ENCODE data around the gene SMG7. TPM values are rescaled to one million over a fixed set of nuclear protein-coding genes. Genes with fewer than 3 reads are reported as not detected.
A peak's percentile ranks its signal among the peaks of the same experiment; 100 is the strongest.

Gene SMG7
- polyA plus RNA-seq, 1 donor from 2014 or later = 19.1 TPM

GRCh38 chr1:183443466-183443865, 28.8 kb upstream of the SMG7 start:
- no peaks in the 10 kb centered on the region for H3K9me2 ChIP-seq (ENCODE audit: insufficient read depth, low read length)
- no peak for TF ChIP-seq TAF1 (IDR thresholded peaks at IDR 0.05; ENCODE audit: low read depth)
- no peak for TF ChIP-seq EZH2 (IDR thresholded peaks at IDR 0.05; ENCODE audit: borderline replicate concordance, insufficient read depth, low read length, poor library complexity, severe bottlenecking)
- TF ChIP-seq RAD21 (conservative IDR thresholded peaks at IDR 0.05) = no peak
- TF ChIP-seq EP300 (conservative IDR thresholded peaks at IDR 0.05; ENCODE audit: poor library complexity, severe bottlenecking) = no peak
- TF ChIP-seq SMC3 (conservative IDR thresholded peaks at IDR 0.05; ENCODE audit: poor library complexity) = no peak
- TF ChIP-seq MXI1 (conservative IDR thresholded peaks at IDR 0.05; ENCODE audit: poor library complexity, severe bottlenecking) = no peak
- TF ChIP-seq POLR2AphosphoS5 (IDR thresholded peaks at IDR 0.05) = no peak
- TF ChIP-seq REST (IDR thresholded peaks at IDR 0.05; ENCODE audit: borderline replicate concordance) = no peak
- TF ChIP-seq CTCF (IDR thresholded peaks at IDR 0.05; ENCODE audit: poor library complexity, severe bottlenecking) = no peak
- H3K79me2 ChIP-seq (replicated peaks; ENCODE audit: insufficient read depth, low read length) = no peaks in the 10 kb centered on the region
- H3K36me3 ChIP-seq (ENCODE audit: insufficient read depth, low read length) = no peaks in the 10 kb centered on the region
- no peaks in the 10 kb centered on the region for H4K20me1 ChIP-seq (ENCODE audit: insufficient read depth)
- peak overlapping the region; percentile 63 for H3K4me2 ChIP-seq (ENCODE audit: low read length)
- peak overlapping the region; percentile 17 for H3K4me3 ChIP-seq (ENCODE audit: low read length)
- H3K9me3 ChIP-seq (ENCODE audit: low read length) = peaks cover 5% of the 10 kb centered on the region
- peak overlapping the region; percentile 22 for H2AFZ ChIP-seq (ENCODE audit: low read depth, low read length)
- peak overlapping the region; percentile 86 for H3K27ac ChIP-seq (ENCODE audit: low read length)
- H3K9ac ChIP-seq (ENCODE audit: low read length) = peak overlapping the region; percentile 52
- no peaks in the 10 kb centered on the region for H3K27me3 ChIP-seq (ENCODE audit: insufficient read depth, low read depth, low read length)
- no peaks in the 10 kb centered on the region for H3F3A ChIP-seq (ENCODE audit: insufficient read depth, low read length, poor library complexity, severe bottlenecking)

GRCh38 chr1:183444243-183444642, 28.1 kb upstream of the SMG7 start:
- H3K9ac ChIP-seq (ENCODE audit: low read length) = no peak overlapping the region
- no peak overlapping the region for H2AFZ ChIP-seq (ENCODE audit: low read depth, low read length)
- H3K4me3 ChIP-seq (ENCODE audit: low read length) = no peak overlapping the region
- no peaks in the 10 kb centered on the region for H3K27me3 ChIP-seq (ENCODE audit: insufficient read depth, low read depth, low read length)
- H3K4me2 ChIP-seq (ENCODE audit: low read length) = no peak overlapping the region
- no peaks in the 10 kb centered on the region for H3K9me3 ChIP-seq (ENCODE audit: low read length)
- no peaks in the 10 kb centered on the region for H3F3A ChIP-seq (ENCODE audit: insufficient read depth, low read length, poor library complexity, severe bottlenecking)
- H3K27ac ChIP-seq (ENCODE audit: low read length) = peak overlapping the region; percentile 86
- no peaks in the 10 kb centered on the region for H3K9me2 ChIP-seq (ENCODE audit: insufficient read depth, low read length)
- TF ChIP-seq CTCF (IDR thresholded peaks at IDR 0.05; ENCODE audit: poor library complexity, severe bottlenecking) = no peak
- TF ChIP-seq EP300 (conservative IDR thresholded peaks at IDR 0.05; ENCODE audit: poor library complexity, severe bottlenecking) = no peak
- TF ChIP-seq TAF1 (IDR thresholded peaks at IDR 0.05; ENCODE audit: low read depth) = no peak
- no peak for TF ChIP-seq POLR2AphosphoS5 (IDR thresholded peaks at IDR 0.05)
- TF ChIP-seq REST (IDR thresholded peaks at IDR 0.05; ENCODE audit: borderline replicate concordance) = no peak
- no peak for TF ChIP-seq SMC3 (conservative IDR thresholded peaks at IDR 0.05; ENCODE audit: poor library complexity)
- no peaks in the 10 kb centered on the region for H4K20me1 ChIP-seq (ENCODE audit: insufficient read depth)
- no peaks in the 10 kb centered on the region for H3K36me3 ChIP-seq (ENCODE audit: insufficient read depth, low read length)
- H3K79me2 ChIP-seq (replicated peaks; ENCODE audit: insufficient read depth, low read length) = no peaks in the 10 kb centered on the region

Data from neural cell (in vitro differentiated cells).